Measurements from ENCODE around the gene DYNC2H1.

DNA sequence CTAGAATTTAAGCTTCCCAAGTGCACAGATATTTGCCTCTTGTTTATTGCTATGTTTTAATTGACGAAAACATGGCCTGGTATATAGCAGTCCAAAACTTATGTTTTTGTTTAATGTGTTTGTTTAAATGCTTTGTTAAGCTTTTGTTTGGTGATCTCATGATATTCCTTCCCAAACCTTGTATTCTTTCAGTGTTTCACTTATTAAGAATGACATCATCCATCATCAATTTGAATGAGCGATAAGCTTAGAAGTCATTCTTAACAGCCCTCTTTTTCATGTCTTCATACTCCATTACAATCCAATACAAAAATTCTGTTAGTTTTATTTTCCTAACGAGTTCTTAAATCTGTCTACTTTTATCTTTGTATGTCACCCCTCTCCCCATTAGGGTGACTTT lies 206.0 kb downstream of the DYNC2H1 start:
- TF ChIP-seq CTCF (IDR thresholded peaks at IDR 0.05; ENCODE audit: low read depth, low read length, missing input control) (no peak), SP1 (IDR thresholded peaks at IDR 0.05) (no peak), YY1 (IDR thresholded peaks at IDR 0.05) (no peak), RAD21 (IDR thresholded peaks at IDR 0.05) (no peak)

Data from liver (tissue), 3 donors.